Measurements from ENCODE around the gene RNF222. TPM values are rescaled to one million over a fixed set of nuclear protein-coding genes. Genes with fewer than 3 reads are reported as not detected.

The RNF222 gene
- total RNA-seq, 1 donor from 2014 or later, result not detected

DNA sequence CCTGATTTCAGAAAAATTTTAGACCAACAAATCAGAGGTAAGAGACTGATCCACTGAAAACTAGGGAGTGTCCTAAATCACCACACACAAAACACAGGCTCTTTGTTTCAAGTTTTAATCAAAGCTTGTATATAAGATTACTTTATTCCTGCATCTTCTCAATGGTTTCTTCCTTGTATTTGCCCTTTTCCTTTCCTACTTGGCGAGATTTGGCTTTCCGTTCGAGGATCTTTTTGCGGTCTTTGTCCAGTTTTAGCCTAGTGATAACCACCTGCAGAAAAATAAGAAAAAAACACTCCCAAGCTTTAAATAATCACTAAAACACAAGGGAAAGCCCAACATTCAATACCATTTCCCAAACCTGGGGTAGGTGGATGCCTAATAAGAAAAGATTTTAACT, 20.2 kb downstream of the RNF222 start:
- peaks cover 29% of the 10 kb centered on the region for H3K4me1 ChIP-seq (ENCODE audit: insufficient read depth, low read length)
- H3K36me3 Mint-ChIP-seq (ENCODE audit: low read depth, unreplicated experiment), result peaks cover 14% of the 10 kb centered on the region

GRCh38 chr17:8376271-8377067, 21.2 kb downstream of the RNF222 start, which contains the start of gene KRABD2:
Gene KRABD2, minus strand, starts transcription at chr17:8376704.
- peak within 1 kb of the TSS; percentile 91 for H3K4me3 ChIP-seq (ENCODE audit: insufficient read depth, low read depth, low read length)
- peak within 1 kb of the TSS; percentile 93 for H3K9ac ChIP-seq (ENCODE audit: low read length)
- H3K27me3 Mint-ChIP-seq (ENCODE audit: low read depth, unreplicated experiment), result no peaks in the 10 kb centered on the region
- H3K27ac Mint-ChIP-seq (ENCODE audit: unreplicated experiment), result peak within 1 kb of the TSS; percentile 29
- peaks cover 42% of the 10 kb centered on the region for H3K36me3 ChIP-seq (ENCODE audit: insufficient read depth, low read length)
- H3K4me1 Mint-ChIP-seq (ENCODE audit: low read depth, unreplicated experiment), result peaks cover 28% of the 10 kb centered on the region
- peaks cover 48% of the 10 kb centered on the region for H4K20me1 ChIP-seq (ENCODE audit: insufficient read depth, low read length)
- peak within 1 kb of the TSS; percentile 78 for H3K4me3 Mint-ChIP-seq (ENCODE audit: unreplicated experiment)
- no peaks in the 10 kb centered on the region for H3K27me3 ChIP-seq (ENCODE audit: insufficient read depth, low read length)
- peaks cover 44% of the 10 kb centered on the region for H3K79me2 ChIP-seq (ENCODE audit: insufficient read depth, low read length)
- H3K4me1 ChIP-seq (ENCODE audit: insufficient read depth, low read length), result peaks cover 28% of the 10 kb centered on the region
- H2AFZ ChIP-seq (ENCODE audit: low read depth, low read length), result peak within 1 kb of the TSS; percentile 75
- H3K4me2 ChIP-seq (ENCODE audit: low read length), result peak within 1 kb of the TSS; percentile 95
- peaks cover 10% of the 10 kb centered on the region for H3K36me3 Mint-ChIP-seq (ENCODE audit: low read depth, unreplicated experiment)
- peak; percentile 20 for FAIRE-seq
- H3K27ac ChIP-seq (ENCODE audit: low read depth, low read length), result peak within 1 kb of the TSS; percentile 72
- no peaks in the 10 kb centered on the region for H3K9me3 Mint-ChIP-seq (ENCODE audit: unreplicated experiment)
- TF ChIP-seq, protein P1, sequence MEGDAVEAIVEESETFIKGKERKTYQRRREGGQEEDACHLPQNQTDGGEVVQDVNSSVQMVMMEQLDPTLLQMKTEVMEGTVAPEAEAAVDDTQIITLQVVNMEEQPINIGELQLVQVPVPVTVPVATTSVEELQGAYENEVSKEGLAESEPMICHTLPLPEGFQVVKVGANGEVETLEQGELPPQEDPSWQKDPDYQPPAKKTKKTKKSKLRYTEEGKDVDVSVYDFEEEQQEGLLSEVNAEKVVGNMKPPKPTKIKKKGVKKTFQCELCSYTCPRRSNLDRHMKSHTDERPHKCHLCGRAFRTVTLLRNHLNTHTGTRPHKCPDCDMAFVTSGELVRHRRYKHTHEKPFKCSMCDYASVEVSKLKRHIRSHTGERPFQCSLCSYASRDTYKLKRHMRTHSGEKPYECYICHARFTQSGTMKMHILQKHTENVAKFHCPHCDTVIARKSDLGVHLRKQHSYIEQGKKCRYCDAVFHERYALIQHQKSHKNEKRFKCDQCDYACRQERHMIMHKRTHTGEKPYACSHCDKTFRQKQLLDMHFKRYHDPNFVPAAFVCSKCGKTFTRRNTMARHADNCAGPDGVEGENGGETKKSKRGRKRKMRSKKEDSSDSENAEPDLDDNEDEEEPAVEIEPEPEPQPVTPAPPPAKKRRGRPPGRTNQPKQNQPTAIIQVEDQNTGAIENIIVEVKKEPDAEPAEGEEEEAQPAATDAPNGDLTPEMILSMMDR (IDR thresholded peaks at IDR 0.05; ENCODE audit: insufficient read depth, low read depth, low read length), result peak; percentile 33
- no peak for TF ChIP-seq EZH2 (IDR thresholded peaks at IDR 0.05; ENCODE audit: insufficient read depth, low read length)
- H3K9me3 ChIP-seq (ENCODE audit: insufficient read depth, low read depth, low read length), result no peaks in the 10 kb centered on the region
- DNase-seq (ENCODE audit: low read depth), result peak; percentile 68

More for the DNA sequence above, 20.2 kb downstream of the RNF222 start:
- DNase-seq (ENCODE audit: low read depth) (no peak), FAIRE-seq (no peak)
- Histone ChIP-seq H3K79me2 (ENCODE audit: insufficient read depth, low read length) (peaks cover 54% of the 10 kb centered on the region), H3K36me3 (ENCODE audit: insufficient read depth, low read length) (peaks cover 44% of the 10 kb centered on the region), H3K9me3 (ENCODE audit: insufficient read depth, low read depth, low read length) (no peaks in the 10 kb centered on the region), H3K27ac (ENCODE audit: low read depth, low read length) (no peak overlapping the region), H3K9ac (ENCODE audit: low read length) (peak overlapping the region; percentile 93), H3K4me3 (ENCODE audit: insufficient read depth, low read depth, low read length) (no peak overlapping the region), H3K27me3 (ENCODE audit: insufficient read depth, low read length) (no peaks in the 10 kb centered on the region), H3K4me2 (ENCODE audit: low read length) (no peak overlapping the region), H4K20me1 (ENCODE audit: insufficient read depth, low read length) (peaks cover 58% of the 10 kb centered on the region), H2AFZ (ENCODE audit: low read depth, low read length) (no peak overlapping the region)
- Mint-ChIP-seq H3K27me3 (ENCODE audit: low read depth, unreplicated experiment) (no peaks in the 10 kb centered on the region), H3K4me3 (ENCODE audit: unreplicated experiment) (peak overlapping the region; percentile 62), H3K4me1 (ENCODE audit: low read depth, unreplicated experiment) (peaks cover 25% of the 10 kb centered on the region), H3K9me3 (ENCODE audit: unreplicated experiment) (no peaks in the 10 kb centered on the region), H3K27ac (ENCODE audit: unreplicated experiment) (peak overlapping the region; percentile 14)
- no peak for TF ChIP-seq EZH2 (IDR thresholded peaks at IDR 0.05; ENCODE audit: insufficient read depth, low read length)
- TF ChIP-seq, protein P1 (IDR thresholded peaks at IDR 0.05; ENCODE audit: insufficient read depth, low read depth, low read length), result no peak
